HepG2 (cell line): ENCODE measurements around the gene NR5A2. TPM values are rescaled to one million over a fixed set of nuclear protein-coding genes. Genes with fewer than 3 reads are reported as not detected.
A peak's percentile ranks its signal among the peaks of the same experiment; 100 is the strongest.

ENCODE experiments used
- ATAC-seq: fragments of 200-7000 bp; cut with Tn5 transposase; 3 replicates; pipeline ENCODE4 v1.9.1; 2020; ENCODE audit warnings: mild to moderate bottlenecking, moderate library complexity
- BruUV-seq: library from RNA; stranded (reverse); fragments of 400-500 nt; replicated peaks from 2 replicates; lab custom pipeline; 2021; lab: Mats Ljungman, UMichigan
- CTCF ChIA-PET: fragments of 300-600 bp; formaldehyde crosslinking; extraction: SDS; loops from one replicate; lab custom pipeline; 2021; ENCODE audit warnings: low total read pairs, inconsistent platforms, low intra/inter-chr PET ratio; lab: Yijun Ruan, JAX
- POLR2A ChIA-PET: fragments of 350-600 bp; sonication (Branson Sonifier 250); formaldehyde crosslinking; loops from one replicate; lab custom pipeline; 2020; ENCODE audit warnings: antibody characterized with exemption, inconsistent platforms; lab: Yijun Ruan, JAX
- DNase-seq: peaks from one replicate; pipeline ENCODE4 v3.0.0-alpha.2; 2015; ENCODE audit warnings: low spot score
- FAIRE-seq: peaks from 3 replicates; lab custom pipeline; 2011; peaks lifted over from hg19 to GRCh38; lab: Jason Lieb, UNC
- H2AFZ ChIP-seq: one replicate; pipeline ENCODE4 v1.6.1; 2011; ENCODE audit warnings: low read length, inconsistent platforms
- H3K27ac ChIP-seq: fragments of 300-600 bp; 3 replicates; pipeline ENCODE4 v1.8.0; 2011; ENCODE audit warnings: mixed run types, mild to moderate bottlenecking, mixed read lengths, low read length, inconsistent platforms; ENCODE audit not compliant: insufficient read depth; ENCODE audit errors: extremely low read length
- H3K27me3 ChIP-seq, 2 experiments: fragments of 200-600 bp in 1 of 2; 2 replicates in 1 of 2; 3 replicates in 1 of 2; pipeline versions ENCODE4 v1.6.0 to v1.8.0; 2011; ENCODE audit warnings: low read length in 2 of 2, mild to moderate bottlenecking in 2 of 2, moderate library complexity in 2 of 2, inconsistent platforms in 1 of 2; ENCODE audit not compliant: insufficient read depth in 2 of 2, control insufficient read depth in 1 of 2
- H3K36me3 ChIP-seq, 2 experiments: fragments of 200-600 bp in 1 of 2; replicated peaks in 1 of 2; 2 replicates in 1 of 2; 3 replicates in 1 of 2; pipeline versions ENCODE4 v1.5.1 to v1.8.0; 2011; ENCODE audit warnings: low read length in 2 of 2, inconsistent platforms in 1 of 2; ENCODE audit not compliant: insufficient read depth in 2 of 2, control insufficient read depth in 1 of 2
- H3K4me1 ChIP-seq: 2 replicates; pipeline ENCODE4 v1.5.1; 2012; ENCODE audit warnings: low read length, inconsistent platforms; ENCODE audit not compliant: insufficient read depth
- H3K4me2 ChIP-seq: 2 replicates; pipeline ENCODE4 v1.6.0; 2011; ENCODE audit warnings: low read depth, low read length, inconsistent platforms
- H3K4me3 ChIP-seq, 3 experiments: fragments of 200-600 bp in 1 of 3; sonication (generic), shearing (Covaris generic) in 1 of 3; replicated peaks in 1 of 3; 2 replicates each; pipeline ENCODE4 v1.5.1; 2011 to 2016; ENCODE audit warnings: low read length in 3 of 3, inconsistent platforms in 2 of 3, low read depth in 2 of 3, mild to moderate bottlenecking in 2 of 3, control low read depth in 1 of 3, mixed read lengths in 1 of 3; ENCODE audit not compliant: insufficient read depth in 1 of 3
- H3K79me2 ChIP-seq: one replicate; pipeline ENCODE4 v1.6.1; 2011; ENCODE audit warnings: low read length, inconsistent platforms; ENCODE audit not compliant: insufficient read depth
- H3K9ac ChIP-seq: 2 replicates; pipeline ENCODE4 v1.6.0; 2011; ENCODE audit warnings: mild to moderate bottlenecking, low read depth, low read length, inconsistent platforms; ENCODE audit not compliant: insufficient read depth
- H3K9me3 ChIP-seq: 2 replicates; pipeline ENCODE4 v1.5.1; 2012; ENCODE audit warnings: mild to moderate bottlenecking, low read length
- H4K20me1 ChIP-seq: 2 replicates; pipeline ENCODE4 v1.6.0; 2011; ENCODE audit warnings: inconsistent platforms, mild to moderate bottlenecking, low read length, moderate library complexity; ENCODE audit not compliant: insufficient read depth
- FIP1L1 ChIP-seq: fragments of 200-400 bp; formaldehyde crosslinking; IDR thresholded peaks from 2 replicates; pipeline ENCODE4 v1.6.1; 2018; ENCODE audit warnings: low read depth, mild to moderate bottlenecking, low read length, moderate library complexity, borderline replicate concordance; ENCODE audit not compliant: insufficient read depth
- HMGXB3 ChIP-seq: sonication (generic); formaldehyde crosslinking; IDR thresholded peaks from 2 replicates; pipeline ENCODE4 v1.4.0; 2020; ENCODE audit warnings: missing genetic modification reagents, borderline replicate concordance
- KLF6 ChIP-seq: IDR thresholded peaks from 2 replicates; pipeline ENCODE4 v1.8.0; 2016; ENCODE audit warnings: missing biosample characterization, missing genetic modification reagents
- MED1 ChIP-seq: sonication (generic); formaldehyde crosslinking; IDR thresholded peaks from 2 replicates; pipeline ENCODE4 v1.4.0; 2020; ENCODE audit warnings: missing genetic modification reagents
- NFKBIZ ChIP-seq: IDR thresholded peaks from 2 replicates; pipeline ENCODE4 v1.6.1; 2018; ENCODE audit warnings: missing genetic modification reagents, missing compliant biosample characterization
- SKI ChIP-seq: fragments of 450-650 bp; IDR thresholded peaks from one replicate; pipeline ENCODE4 v1.6.1; 2018; ENCODE audit warnings: mild to moderate bottlenecking; ENCODE audit not compliant: partially characterized antibody
- TARDBP ChIP-seq: sonication (generic); formaldehyde crosslinking; IDR thresholded peaks from 2 replicates; pipeline ENCODE4 v1.8.0; 2022; ENCODE audit warnings: mild to moderate bottlenecking, missing genetic modification reagents
- XRCC5 ChIP-seq: fragments of 200-400 bp; formaldehyde crosslinking; optimal IDR thresholded peaks from 2 replicates; pipeline ENCODE3; 2017; ENCODE audit warnings: mild to moderate bottlenecking, low read length
- ZNF124 ChIP-seq: sonication (generic); formaldehyde crosslinking; IDR thresholded peaks from 2 replicates; pipeline ENCODE4 v1.4.0; 2020; ENCODE audit warnings: missing genetic modification reagents
- ZNF225 ChIP-seq: sonication (generic); formaldehyde crosslinking; IDR thresholded peaks from 2 replicates; pipeline ENCODE4 v1.4.0; 2020; ENCODE audit warnings: mild to moderate bottlenecking, missing genetic modification reagents
- ZNF232 ChIP-seq: sonication (generic); formaldehyde crosslinking; IDR thresholded peaks from 2 replicates; pipeline ENCODE4 v1.4.0; 2020; ENCODE audit warnings: missing genetic modification reagents, borderline replicate concordance
- ZNF788 ChIP-seq: sonication (generic); formaldehyde crosslinking; IDR thresholded peaks from 2 replicates; pipeline ENCODE4 v1.5.0; 2020; ENCODE audit warnings: mild to moderate bottlenecking, missing genetic modification reagents, borderline replicate concordance
- WGBS: methylation state at CpG from one replicate; pipeline ENCODE4 v1.1.6; 2017; ENCODE audit warnings: low lambda C conversion rate; 5-methylcytosine and 5-hydroxymethylcytosine counted together
- in situ Hi-C: cut with HindIII; loops from 2 replicates; pipeline ENCODE4 v1.10.0; 2017; ENCODE audit warnings: low pct_unique_long_range_greater_than_20kb; ENCODE audit not compliant: extremely low pct_ligation_motif_present
- intact Hi-C: fragments of 100-400 bp; cut with micrococcal nuclease; formaldehyde crosslinking; loops from one replicate; pipeline ENCODE4 v1.10.0; 2022; ENCODE audit not compliant: unreplicated experiment
- polyA plus RNA-seq, 8 experiments: library from polyadenylated mRNA; depleted of rRNA in 3 of 8; stranded (reverse) in 7 of 8; unstranded in 1 of 8; fragments of >200 nt; fragmentation: Illumina TruSeq in 4 of 8; extraction: Trizol in 4 of 8; gene quantifications; 2 replicates each; pipeline versions ENCODE4 v1.2.1 to v1.2.3, GENCODE V29; 2011 to 2016; ENCODE audit warnings: low read depth in 4 of 8, missing spikeins in 1 of 8, mixed read lengths in 1 of 8; ENCODE audit not compliant: insufficient read depth in 1 of 8
- total RNA-seq, 5 experiments: library from RNA; depleted of rRNA; stranded (reverse); fragments of >200 nt; fragmentation: Illumina TruSeq; extraction: Trizol; gene quantifications; 2 replicates each; pipeline ENCODE4 v1.2.3, GENCODE V29; 2016; ENCODE audit warnings: low read depth in 1 of 5

NR5A2 gene
- total and polyA plus RNA-seq, 2 of the 13 experiments (the other 11 are each of a cell fraction or from before 2014, with no cell fraction given), result 0.24 to 2.8 TPM

DNA sequence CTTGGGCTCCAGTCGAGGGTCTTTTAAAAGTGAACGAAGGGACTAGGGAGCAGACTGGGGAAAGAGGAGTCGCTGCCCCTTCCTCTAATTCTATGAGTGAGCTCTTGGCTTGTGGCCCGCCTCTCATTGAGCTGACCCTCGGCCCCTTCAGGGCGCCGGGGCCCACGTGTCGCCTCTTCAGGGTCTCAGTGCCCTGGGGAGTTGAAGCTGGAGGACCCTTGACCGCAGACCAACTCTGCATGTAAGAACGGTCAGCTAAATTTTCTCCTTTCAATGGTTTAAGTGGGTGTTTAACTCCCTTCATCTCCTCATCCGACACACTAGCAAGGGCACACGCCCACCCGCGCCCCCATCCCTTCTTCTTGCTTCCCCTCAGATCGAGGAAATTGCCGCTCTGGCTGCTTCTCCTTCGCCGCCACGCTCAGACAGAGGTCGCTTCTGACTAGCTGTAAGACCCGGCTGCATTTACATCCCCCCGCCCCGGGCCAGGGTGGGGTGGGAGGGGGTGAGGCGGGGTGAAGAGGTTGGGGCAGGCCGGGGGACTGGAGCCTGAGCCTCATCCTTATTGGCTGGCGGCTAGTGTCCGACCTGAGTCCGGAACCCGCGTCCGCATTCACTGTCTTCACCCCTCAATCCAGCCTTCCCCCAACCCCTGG, 10.9 kb downstream of the NR5A2 start:
- no peak for DNase-seq
- Histone ChIP-seq H3K79me2 (no peaks in the 10 kb centered on the region), H3K4me1 (peaks cover 47% of the 10 kb centered on the region), H3K9ac (no peak overlapping the region), H4K20me1 (no peaks in the 10 kb centered on the region; the same call in 1 of the 2 replicates), H2AFZ (no peak overlapping the region), H3K4me3 (peak overlapping the region in 1 of 3 experiments; percentile 62; a peak in 1 of 6 replicates), H3K36me3 (no peaks in the 10 kb centered on the region), H3K4me2 (0 out of 2 replicates have a peak overlapping the region, but pooled peaks have one; percentile 84), H3K27ac (no peak overlapping the region), H3K27me3 (peaks cover 13 to 64% of the 10 kb centered on the region in 2 experiments), H3K9me3 (no peaks in the 10 kb centered on the region)
- CTCF ChIA-PET, result no interaction called here
- 45% methylated on average over 31 of the region's 32 CpGs for WGBS
- no peak for FAIRE-seq
- TF ChIP-seq TARDBP (CRISPR knock-in tag), result no peak
- TF ChIP-seq ZNF225, result 0 out of 2 replicates have a peak, but pooled peaks have one; percentile 2
- TF ChIP-seq XRCC5, result peak; percentile 0
- no peak for TF ChIP-seq NFKBIZ (CRISPR knock-in tag)
- no peak for ATAC-seq
- BruUV-seq, result no TSS peak
- intact Hi-C loops (no loop called here), in situ Hi-C loops (no loop called here)
- POLR2A ChIA-PET, result no interaction called here

DNA sequence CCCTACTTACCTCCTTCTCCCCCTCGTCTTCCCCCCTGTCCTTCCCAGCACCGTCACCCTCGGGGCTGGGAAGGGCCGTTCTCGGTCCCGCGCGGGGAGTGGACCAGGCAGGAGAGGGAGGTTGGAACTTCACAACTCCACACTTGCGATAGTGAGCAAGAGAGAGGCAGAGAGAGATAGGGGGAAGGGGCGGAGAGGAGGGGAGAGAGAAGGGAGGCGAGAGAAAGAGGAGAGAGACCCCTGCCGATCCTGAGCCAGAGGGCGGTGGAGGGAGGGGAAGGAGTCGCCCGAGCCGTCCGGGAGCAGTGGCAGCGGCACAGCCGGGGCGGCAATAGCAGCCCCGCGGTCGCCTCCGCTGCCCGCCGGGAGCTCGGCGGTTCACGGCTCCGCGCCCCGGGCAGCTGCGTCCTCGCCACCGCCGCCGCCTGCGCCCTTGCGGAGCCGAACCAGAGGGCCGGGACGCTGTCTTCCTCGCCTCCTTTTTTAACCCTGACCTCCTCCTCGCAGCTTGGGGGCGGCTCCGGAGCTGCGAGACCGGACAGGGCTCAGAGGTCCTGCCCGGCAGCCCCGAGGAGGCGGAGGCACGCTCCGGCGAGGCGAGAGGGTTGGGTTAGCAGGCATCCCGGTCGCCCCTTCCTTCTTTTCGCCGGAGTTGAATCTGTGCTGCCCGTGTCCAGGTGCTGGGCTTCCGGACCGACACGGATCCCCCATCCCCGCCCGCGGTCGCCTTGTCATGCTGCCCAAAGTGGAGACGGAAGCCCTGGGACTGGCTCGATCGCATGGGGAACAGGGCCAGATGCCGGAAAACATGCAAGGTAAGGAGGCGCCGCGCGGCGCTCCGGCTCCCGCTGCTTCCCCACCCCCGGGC, 11.7 kb downstream of the NR5A2 start:
- Histone ChIP-seq H3K79me2 (no peaks in the 10 kb centered on the region), H3K36me3 (no peaks in the 10 kb centered on the region), H2AFZ (no peak overlapping the region), H3K4me3 (peak overlapping the region; percentile 42 to 62 (median 44); a peak in 4 of 6 replicates), H3K4me2 (peak overlapping the region; percentile 84), H3K9ac (no peak overlapping the region), H3K9me3 (no peaks in the 10 kb centered on the region), H3K27ac (no peak overlapping the region), H4K20me1 (no peaks in the 10 kb centered on the region; the same call in 1 of the 2 replicates), H3K4me1 (peaks cover 47% of the 10 kb centered on the region), H3K27me3 (peaks cover 13 to 70% of the 10 kb centered on the region in 2 experiments)
- no peak for DNase-seq
- in situ Hi-C loops (no loop called here), intact Hi-C loops (no loop called here)
- no peak for FAIRE-seq
- no TSS peak for BruUV-seq
- ATAC-seq, result peak; percentile 41
- CTCF ChIA-PET, result no interaction called here
- POLR2A ChIA-PET, result no interaction called here
- 4% methylated on average over 24 of the region's 79 CpGs for WGBS
- TF ChIP-seq ZNF124 (CRISPR knock-in tag) (no peak), SKI (no peak), KLF6 (CRISPR knock-in tag) (no peak), ZNF788 (no peak), ZNF232 (CRISPR knock-in tag) (no peak), FIP1L1 (no peak), MED1 (no peak), HMGXB3 (CRISPR knock-in tag) (no peak)
